ENCODE results near the gene NEB. TPM values are rescaled to one million over a fixed set of nuclear protein-coding genes. Genes with fewer than 3 reads are reported as not detected.

NEB gene
- total and polyA plus RNA-seq, 4 donors: 1.6 to 3.1 (median 2.5) TPM

DNA sequence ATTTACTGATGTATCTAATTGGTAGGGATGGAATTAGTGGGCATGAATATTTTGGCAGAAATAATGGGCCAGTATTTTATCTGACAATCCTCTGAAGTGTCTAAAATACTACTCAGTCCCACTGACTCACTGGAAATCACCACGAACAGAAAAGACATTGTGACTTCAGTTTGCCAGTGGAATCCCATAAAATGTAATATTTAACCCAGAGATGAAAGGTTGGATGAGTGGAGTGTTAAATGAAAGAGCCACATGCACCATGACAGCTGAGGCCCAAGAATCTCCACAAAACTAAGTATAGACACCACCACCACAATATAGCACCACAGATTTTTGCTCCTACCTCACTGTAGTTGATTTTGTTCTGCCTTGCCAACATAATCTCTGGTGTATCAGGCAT, 103.9 kb downstream of the NEB start:
- Histone ChIP-seq H3K27ac (ENCODE audit: low read depth in 1 of 2, low read length in 2 of 2) (no peak overlapping the region), H3K36me3 (ENCODE audit: control insufficient read depth in 1 of 2, insufficient read depth in 2 of 2, low read length in 1 of 2) (no peaks in the 10 kb centered on the region), H3K4me3 (ENCODE audit: low read length in 2 of 2) (no peak overlapping the region), H3K9me3 (ENCODE audit: control insufficient read depth, low read length) (no peaks in the 10 kb centered on the region), H3K4me1 (ENCODE audit: control insufficient read depth in 1 of 2, insufficient read depth in 2 of 2, low read length in 2 of 2) (no peaks in the 10 kb centered on the region), H3K27me3 (ENCODE audit: control insufficient read depth in 1 of 2, insufficient read depth in 2 of 2, low read length in 1 of 2) (no peaks in the 10 kb centered on the region)
- intact Hi-C loops (cut with DNase I): no loop called here
- DNase-seq (no peak), ATAC-seq (ENCODE audit: low FRiP score) (no peak)
- 54 to 68% methylated on average over 1 of the region's 1 CpG for WGBS, 2 donors

DNA sequence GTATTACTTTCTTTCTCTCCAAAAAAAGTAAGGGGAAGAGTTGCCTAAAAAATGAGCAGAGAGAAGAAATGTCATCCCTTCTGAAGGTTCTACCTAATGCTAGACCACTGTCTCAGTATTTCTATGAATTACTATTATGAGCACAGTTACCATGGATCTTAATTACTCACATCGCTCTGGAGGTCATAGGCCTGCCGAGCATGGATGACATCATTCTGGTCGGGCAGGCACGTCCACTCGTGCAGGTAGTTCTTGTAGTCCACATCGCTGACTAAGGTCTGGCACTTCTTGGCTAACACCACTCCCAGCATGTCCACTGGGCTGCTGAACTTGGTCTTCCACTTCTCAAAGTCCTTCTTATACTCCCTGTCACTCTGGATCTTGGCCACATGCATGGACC, 106.9 kb downstream of the NEB start:
- no peaks in the 10 kb centered on the region for H3K4me1 ChIP-seq (ENCODE audit: control insufficient read depth in 1 of 2, insufficient read depth in 2 of 2, low read length in 2 of 2)
- no peaks in the 10 kb centered on the region for H3K36me3 ChIP-seq (ENCODE audit: control insufficient read depth in 1 of 2, insufficient read depth in 2 of 2, low read length in 1 of 2)
- DNase-seq (no peak), ATAC-seq (ENCODE audit: low FRiP score) (no peak)
- intact Hi-C loops (cut with DNase I): no loop called here
- 92 to 94% methylated on average over 6 of the region's 6 CpGs for whole genome bisulfite sequencing, 2 donors
- no peaks in the 10 kb centered on the region for H3K9me3 ChIP-seq (ENCODE audit: control insufficient read depth, low read length)
- H3K27ac ChIP-seq (ENCODE audit: low read depth in 1 of 2, low read length in 2 of 2): no peak overlapping the region
- H3K27me3 ChIP-seq (ENCODE audit: control insufficient read depth in 1 of 2, insufficient read depth in 2 of 2, low read length in 1 of 2): no peaks in the 10 kb centered on the region
- H3K4me3 ChIP-seq (ENCODE audit: low read length in 2 of 2): no peak overlapping the region

GRCh38 chr2:151624271-151624670, 110.0 kb downstream of the NEB start:
- H3K36me3 ChIP-seq (ENCODE audit: control insufficient read depth in 1 of 2, insufficient read depth in 2 of 2, low read length in 1 of 2): no peaks in the 10 kb centered on the region
- no peak for ATAC-seq (ENCODE audit: low FRiP score)
- no peaks in the 10 kb centered on the region for H3K4me1 ChIP-seq (ENCODE audit: control insufficient read depth in 1 of 2, insufficient read depth in 2 of 2, low read length in 2 of 2)
- intact Hi-C loops (cut with DNase I): no loop called here
- DNase-seq: no peak
- no peak overlapping the region for H3K27ac ChIP-seq (ENCODE audit: low read depth in 1 of 2, low read length in 2 of 2)
- H3K27me3 ChIP-seq (ENCODE audit: control insufficient read depth in 1 of 2, insufficient read depth in 2 of 2, low read length in 1 of 2): no peaks in the 10 kb centered on the region
- H3K9me3 ChIP-seq (ENCODE audit: control insufficient read depth, low read length): no peaks in the 10 kb centered on the region
- no peak overlapping the region for H3K4me3 ChIP-seq (ENCODE audit: low read length in 2 of 2)

- Histone ChIP-seq H3K36me3 (ENCODE audit: control insufficient read depth in 1 of 2, insufficient read depth in 2 of 2, low read length in 1 of 2) (no peaks in the 10 kb centered on the region), H3K27ac (ENCODE audit: low read depth in 1 of 2, low read length in 2 of 2) (no peak overlapping the region), H3K27me3 (ENCODE audit: control insufficient read depth in 1 of 2, insufficient read depth in 2 of 2, low read length in 1 of 2) (no peaks in the 10 kb centered on the region), H3K4me1 (ENCODE audit: control insufficient read depth in 1 of 2, insufficient read depth in 2 of 2, low read length in 2 of 2) (no peaks in the 10 kb centered on the region), H3K4me3 (ENCODE audit: low read length in 2 of 2) (no peak overlapping the region), H3K9me3 (ENCODE audit: control insufficient read depth, low read length) (no peaks in the 10 kb centered on the region)
- intact Hi-C loops (cut with DNase I): no loop called here
- ATAC-seq (ENCODE audit: low FRiP score) (no peak), DNase-seq (no peak)
Measured at GRCh38 chr2:151623631-151624030, 110.6 kb downstream of the NEB start.

GRCh38 chr2:151620761-151621160, 113.5 kb downstream of the NEB start:
- H3K4me3 ChIP-seq (ENCODE audit: low read length in 2 of 2): no peak overlapping the region
- no peak overlapping the region for H3K27ac ChIP-seq (ENCODE audit: low read depth in 1 of 2, low read length in 2 of 2)
- WGBS, 2 donors: 77 to 84% methylated on average over 3 of the region's 3 CpGs
- H3K4me1 ChIP-seq (ENCODE audit: control insufficient read depth in 1 of 2, insufficient read depth in 2 of 2, low read length in 2 of 2): no peaks in the 10 kb centered on the region
- H3K9me3 ChIP-seq (ENCODE audit: control insufficient read depth, low read length): no peaks in the 10 kb centered on the region
- DNase-seq: no peak
- H3K36me3 ChIP-seq (ENCODE audit: control insufficient read depth in 1 of 2, insufficient read depth in 2 of 2, low read length in 1 of 2): no peaks in the 10 kb centered on the region
- no peak for ATAC-seq (ENCODE audit: low FRiP score)
- H3K27me3 ChIP-seq (ENCODE audit: control insufficient read depth in 1 of 2, insufficient read depth in 2 of 2, low read length in 1 of 2): no peaks in the 10 kb centered on the region
- intact Hi-C loops (cut with DNase I): no loop called here

DNA sequence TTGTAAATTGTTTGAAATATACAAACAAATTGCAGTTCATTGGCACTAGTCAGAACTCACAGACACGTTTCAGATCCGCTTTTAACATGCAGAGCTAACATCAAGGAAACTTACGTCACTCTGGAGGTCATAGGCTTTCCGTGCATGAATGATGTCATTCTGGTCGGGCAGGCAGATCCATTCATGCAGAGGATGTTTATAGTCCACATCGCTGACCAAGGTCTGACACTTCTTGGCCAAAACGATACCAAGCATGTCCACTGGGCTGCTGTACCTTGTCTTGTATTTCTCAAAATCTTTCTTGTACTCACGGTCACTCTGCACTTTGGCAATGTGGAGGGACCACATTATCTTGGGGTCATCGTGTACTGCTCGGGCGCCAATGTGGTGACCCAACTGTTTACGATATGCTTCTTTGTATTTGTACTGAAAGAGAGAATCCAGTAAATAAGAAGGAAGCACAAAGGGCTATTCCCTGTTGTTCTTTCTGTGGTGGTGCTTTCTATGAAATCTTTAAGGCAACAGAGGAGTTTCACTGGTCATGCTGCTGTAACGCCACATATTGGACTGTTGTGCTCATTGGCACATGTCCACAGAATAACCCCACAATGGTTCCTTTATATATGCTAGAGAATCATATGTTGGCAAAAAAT, 114.8 kb downstream of the NEB start:
- no peaks in the 10 kb centered on the region for H3K36me3 ChIP-seq (ENCODE audit: control insufficient read depth in 1 of 2, insufficient read depth in 2 of 2, low read length in 1 of 2)
- H3K9me3 ChIP-seq (ENCODE audit: control insufficient read depth, low read length): no peaks in the 10 kb centered on the region
- WGBS, 2 donors: 58 to 61% methylated on average over 13 of the region's 13 CpGs
- no peak overlapping the region for H3K27ac ChIP-seq (ENCODE audit: low read depth in 1 of 2, low read length in 2 of 2)
- no peak for ATAC-seq (ENCODE audit: low FRiP score)
- H3K4me1 ChIP-seq (ENCODE audit: control insufficient read depth in 1 of 2, insufficient read depth in 2 of 2, low read length in 2 of 2): no peaks in the 10 kb centered on the region
- no peaks in the 10 kb centered on the region for H3K27me3 ChIP-seq (ENCODE audit: control insufficient read depth in 1 of 2, insufficient read depth in 2 of 2, low read length in 1 of 2)
- no peak for DNase-seq
- H3K4me3 ChIP-seq (ENCODE audit: low read length in 2 of 2): no peak overlapping the region
- intact Hi-C loops (cut with DNase I): loop anchor here (10.0 kb wide), 2 partner anchors 195 to 405 kb away; no protein-coding TSS in a partner anchor

- DNase-seq (no peak), ATAC-seq (ENCODE audit: low FRiP score) (no peak)
- Histone ChIP-seq H3K4me3 (ENCODE audit: low read length in 2 of 2) (no peak overlapping the region), H3K36me3 (ENCODE audit: control insufficient read depth in 1 of 2, insufficient read depth in 2 of 2, low read length in 1 of 2) (no peaks in the 10 kb centered on the region), H3K27me3 (ENCODE audit: control insufficient read depth in 1 of 2, insufficient read depth in 2 of 2, low read length in 1 of 2) (no peaks in the 10 kb centered on the region), H3K27ac (ENCODE audit: low read depth in 1 of 2, low read length in 2 of 2) (no peak overlapping the region), H3K4me1 (ENCODE audit: control insufficient read depth in 1 of 2, insufficient read depth in 2 of 2, low read length in 2 of 2) (no peaks in the 10 kb centered on the region), H3K9me3 (ENCODE audit: control insufficient read depth, low read length) (no peaks in the 10 kb centered on the region)
- WGBS, 2 donors: 69 to 71% methylated on average over 2 of the region's 2 CpGs
- intact Hi-C loops (cut with DNase I): loop anchor here (10.0 kb wide), 2 partner anchors 198 to 408 kb away; no protein-coding TSS in a partner anchor
Measured at GRCh38 chr2:151616760-151617339, 117.4 kb downstream of the NEB start.

- Histone ChIP-seq H3K36me3 (ENCODE audit: control insufficient read depth in 1 of 2, insufficient read depth in 2 of 2, low read length in 1 of 2) (no peaks in the 10 kb centered on the region), H3K4me1 (ENCODE audit: control insufficient read depth in 1 of 2, insufficient read depth in 2 of 2, low read length in 2 of 2) (no peaks in the 10 kb centered on the region), H3K27me3 (ENCODE audit: control insufficient read depth in 1 of 2, insufficient read depth in 2 of 2, low read length in 1 of 2) (no peaks in the 10 kb centered on the region), H3K27ac (ENCODE audit: low read depth in 1 of 2, low read length in 2 of 2) (no peak overlapping the region), H3K9me3 (ENCODE audit: control insufficient read depth, low read length) (no peaks in the 10 kb centered on the region), H3K4me3 (ENCODE audit: low read length in 2 of 2) (no peak overlapping the region)
- intact Hi-C loops (cut with DNase I): loop anchor here (10.0 kb wide), 2 partner anchors 200 to 410 kb away; no protein-coding TSS in a partner anchor
- WGBS, 2 donors: 91 to 93% methylated on average over 3 of the region's 3 CpGs
- DNase-seq (no peak), ATAC-seq (ENCODE audit: low FRiP score) (no peak)
Measured at GRCh38 chr2:151614606-151615306, 119.5 kb downstream of the NEB start.

- H3K4me1 ChIP-seq (ENCODE audit: control insufficient read depth in 1 of 2, insufficient read depth in 2 of 2, low read length in 2 of 2): no peaks in the 10 kb centered on the region
- DNase-seq: no peak
- 88 to 90% methylated on average over 5 of the region's 5 CpGs for WGBS, 2 donors
- H3K27me3 ChIP-seq (ENCODE audit: control insufficient read depth in 1 of 2, insufficient read depth in 2 of 2, low read length in 1 of 2): no peaks in the 10 kb centered on the region
- no peak overlapping the region for H3K4me3 ChIP-seq (ENCODE audit: low read length in 2 of 2)
- ATAC-seq (ENCODE audit: low FRiP score): no peak
- H3K27ac ChIP-seq (ENCODE audit: low read depth in 1 of 2, low read length in 2 of 2): no peak overlapping the region
- no peaks in the 10 kb centered on the region for H3K36me3 ChIP-seq (ENCODE audit: control insufficient read depth in 1 of 2, insufficient read depth in 2 of 2, low read length in 1 of 2)
- intact Hi-C loops (cut with DNase I): loop anchor here (10.0 kb wide), 2 partner anchors 201 to 411 kb away; no protein-coding TSS in a partner anchor
- H3K9me3 ChIP-seq (ENCODE audit: control insufficient read depth, low read length): no peaks in the 10 kb centered on the region
Measured at GRCh38 chr2:151614159-151614558, 120.1 kb downstream of the NEB start.

All from aorta (tissue), 5 donors.